ENCODE measurements around the gene NDUFB10.
A peak's percentile ranks its signal among the peaks of the same experiment; 100 is the strongest.

NDUFB10 gene

GRCh38 chr16:2009791-2010510 is 50.6 kb downstream of the NDUFB10 start, which contains the start of gene ZNF598:
TSS of gene ZNF598 (minus strand) at chr16:2009821.
- H3K27ac ChIP-seq = peak within 1 kb of the TSS; percentile 84 to 92
- peak within 1 kb of the TSS; percentile 90 to 99 for H3K4me3 ChIP-seq
- peaks cover 0 to 6% (median 0%) of the 10 kb centered on the region in 3 donors for H3K36me3 ChIP-seq
- peak; percentile 77 to 90 for DNase-seq
- peak in 1 of 2 experiments; percentile 12 for TF ChIP-seq CTCF (IDR thresholded peaks at IDR 0.05)
- H3K9me3 ChIP-seq = no peaks in the 10 kb centered on the region
- intact Hi-C loops (cut with DNase I; ENCODE audit: low total_unique reads) = no loop called here
- peaks cover 0 to 48% (median 47%) of the 10 kb centered on the region in 4 donors for H3K4me1 ChIP-seq
- H3K27me3 ChIP-seq = no peaks in the 10 kb centered on the region

Data from tibial artery (tissue), 4 donors.